HG03039 (cell line): ENCODE results near the gene WDR45.
A peak's percentile ranks its signal among the peaks of the same experiment; 100 is the strongest.

Experiments used
- ATAC-seq: cut with Tn5 transposase; IDR thresholded peaks from one replicate; pipeline ENCODE4 v1.9.1; 2021; ENCODE audit warnings: mild to moderate bottlenecking, moderate library complexity; ENCODE audit not compliant: unreplicated experiment

WDR45 gene

DNA sequence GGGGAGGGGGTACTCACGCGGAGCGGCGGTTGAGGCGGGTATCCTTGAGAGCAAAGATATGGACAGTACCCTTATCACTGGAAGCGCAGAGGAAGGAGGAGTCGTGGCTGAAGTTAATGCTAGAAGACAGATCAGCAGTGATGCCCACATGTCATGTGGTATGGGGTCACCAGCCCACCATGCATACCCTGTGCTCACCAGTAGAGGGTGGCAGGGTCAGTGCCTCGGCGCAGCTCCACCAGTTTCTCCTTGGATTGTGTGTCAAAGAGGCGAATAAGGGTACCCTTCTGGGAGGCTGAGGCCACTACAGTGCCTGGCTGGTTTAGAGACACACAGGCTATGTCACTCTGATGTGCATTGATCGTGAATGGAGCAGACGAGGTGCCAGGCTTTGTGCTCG, 4.3 kb downstream of the WDR45 start:
- ATAC-seq: no peak

DNA sequence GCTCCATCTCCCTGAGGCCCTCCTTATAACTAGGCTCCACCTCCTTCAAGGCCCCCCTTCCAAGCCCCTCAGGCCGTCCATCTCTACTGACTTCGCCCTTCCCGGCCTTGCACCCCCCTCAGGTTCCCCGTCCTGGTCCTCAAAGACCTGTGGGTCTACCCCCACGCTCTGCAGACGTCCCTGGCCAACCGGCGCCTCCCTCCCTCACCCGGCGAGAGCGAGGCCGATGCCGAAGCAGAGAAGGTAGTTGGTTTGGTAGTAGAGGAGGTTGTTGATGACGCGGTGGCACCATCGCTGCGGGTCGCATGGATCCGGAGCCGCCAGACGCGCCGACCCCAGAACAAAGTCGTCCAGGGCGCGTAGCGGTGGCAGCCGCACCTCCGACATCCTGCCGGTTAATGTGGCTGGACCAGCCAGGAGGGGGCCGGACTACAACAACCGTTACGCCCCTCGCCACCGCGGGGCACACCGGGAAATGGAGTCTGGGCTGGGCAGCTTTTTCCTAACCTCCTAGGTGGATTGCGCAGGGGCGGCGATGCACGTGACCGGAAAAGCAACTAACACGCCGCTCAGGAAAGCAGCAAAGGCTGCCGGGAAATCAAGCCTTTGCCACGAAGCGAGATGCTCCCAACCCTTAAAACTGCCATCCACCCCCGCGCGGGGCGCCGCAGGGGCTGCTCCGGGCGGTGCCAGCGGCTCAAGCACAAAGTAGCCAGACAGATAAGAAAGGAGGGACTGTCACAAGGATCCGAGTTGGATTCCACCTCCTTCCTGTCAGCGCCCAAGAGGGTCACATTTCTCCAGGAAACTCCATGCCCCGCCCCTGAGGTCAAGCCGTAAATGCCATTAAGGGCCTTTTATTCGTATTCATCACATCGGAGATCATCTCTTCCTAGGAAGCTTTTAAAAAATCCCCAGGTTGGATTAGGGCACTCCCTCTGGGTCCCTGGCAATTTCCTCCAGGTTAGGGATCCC, 5.8 kb downstream of the WDR45 start, which contains the start of gene PRAF2:
Gene PRAF2 (minus strand): TSS at position 402 of the 975 bp plus-strand sequence. CDS start 15 bp downstream, at position 387.
- ATAC-seq: peak; percentile 74

DNA sequence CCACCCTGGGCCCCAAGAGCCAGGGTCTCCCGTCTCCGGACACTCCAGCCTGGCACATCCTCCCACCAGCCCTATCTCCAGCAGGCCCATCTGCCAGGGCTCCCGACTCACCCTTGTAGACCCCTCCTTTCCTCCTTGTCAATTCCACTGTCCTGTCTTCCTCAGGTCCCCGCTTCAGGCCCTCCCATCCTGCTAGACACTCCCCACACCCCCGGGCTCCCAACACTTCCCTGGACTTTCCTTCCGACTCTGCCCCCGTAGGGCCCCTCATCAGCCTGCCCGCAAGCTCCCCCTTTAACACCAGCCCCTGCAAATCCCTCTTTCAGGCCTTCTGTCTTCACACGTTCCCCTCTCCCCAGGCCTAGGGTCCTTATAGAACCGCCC, 7.0 kb downstream of the WDR45 start:
- no peak for ATAC-seq

DNA sequence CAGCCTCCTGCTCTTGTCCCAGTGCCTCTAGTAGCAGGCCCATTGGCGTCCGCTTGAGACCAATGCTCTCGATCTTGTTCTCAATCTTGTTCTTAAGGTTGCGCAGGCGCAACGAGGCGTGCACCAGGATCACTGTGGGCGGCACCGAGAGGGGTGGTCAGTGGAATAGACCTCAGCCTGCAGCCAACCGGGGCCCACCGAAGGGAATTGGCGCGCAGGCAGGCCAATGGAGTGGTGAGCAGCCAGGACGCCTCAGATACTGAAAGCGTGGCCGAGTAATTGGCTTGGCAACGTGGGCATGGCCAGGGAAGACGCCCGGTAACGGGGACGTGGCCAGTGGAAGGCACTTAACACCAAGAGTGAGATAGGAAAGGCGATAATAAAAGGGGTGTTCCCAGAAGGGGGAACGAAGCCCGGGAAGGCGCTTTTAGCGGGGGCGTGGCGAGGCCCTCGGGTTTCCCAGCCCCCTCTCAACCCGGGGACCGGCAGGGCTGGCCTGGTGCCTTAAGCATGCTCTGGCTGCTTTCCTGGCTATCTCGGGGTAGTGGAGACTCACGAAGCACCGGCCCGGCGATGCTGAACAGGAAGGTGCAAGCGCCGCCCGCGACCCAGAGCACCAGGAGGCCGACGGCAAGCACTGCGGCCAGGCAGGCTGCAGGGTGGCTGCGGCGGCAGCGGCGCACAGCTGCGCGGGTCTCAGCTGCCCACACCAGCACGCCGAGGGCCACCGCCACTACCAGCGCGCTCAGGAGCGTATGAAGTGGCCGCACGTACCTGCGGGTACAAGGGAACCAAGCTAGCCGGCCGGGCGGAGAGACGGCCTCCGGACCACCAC, 7.6 kb downstream of the WDR45 start:
- no peak for ATAC-seq

DNA sequence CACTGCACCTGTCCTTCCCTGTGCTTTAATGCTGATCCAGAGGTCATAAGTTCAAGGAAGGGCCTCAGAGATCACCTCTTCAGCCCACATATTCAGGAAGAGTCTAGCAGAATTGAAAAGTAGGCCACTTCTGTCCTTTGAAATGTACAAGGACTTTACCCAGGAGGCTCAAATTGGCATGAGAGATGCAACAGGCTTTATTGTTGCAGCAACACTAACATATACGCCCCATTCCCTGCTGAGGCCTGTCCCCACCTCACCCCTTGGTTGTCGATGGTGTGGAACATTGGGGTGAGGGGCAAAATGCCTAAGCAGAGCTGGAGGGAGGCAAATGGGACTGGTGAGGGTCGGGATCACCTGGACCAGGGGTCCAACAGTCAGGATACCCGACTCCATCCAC, 8.7 kb downstream of the WDR45 start:
- ATAC-seq: no peak

DNA sequence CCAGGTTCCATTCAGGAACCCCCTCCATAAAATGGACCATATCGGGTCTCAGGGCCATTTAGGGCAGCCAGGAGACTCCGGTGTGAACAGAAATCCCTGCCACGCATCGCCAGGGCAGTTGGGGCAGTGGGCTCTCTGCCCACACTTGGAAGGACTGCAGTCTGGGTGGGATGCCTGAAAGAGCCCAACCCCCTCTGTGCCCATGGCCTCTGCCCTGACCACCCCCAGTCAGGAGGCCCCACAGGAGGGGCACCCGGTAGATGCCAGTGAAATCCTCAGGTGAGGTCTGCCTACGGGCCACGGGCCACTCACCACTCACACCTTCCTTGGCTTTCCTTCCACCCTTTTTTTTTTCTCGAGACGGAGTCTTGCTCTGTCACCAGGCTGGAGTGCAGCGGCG, 10.6 kb downstream of the WDR45 start:
- no peak for ATAC-seq

DNA sequence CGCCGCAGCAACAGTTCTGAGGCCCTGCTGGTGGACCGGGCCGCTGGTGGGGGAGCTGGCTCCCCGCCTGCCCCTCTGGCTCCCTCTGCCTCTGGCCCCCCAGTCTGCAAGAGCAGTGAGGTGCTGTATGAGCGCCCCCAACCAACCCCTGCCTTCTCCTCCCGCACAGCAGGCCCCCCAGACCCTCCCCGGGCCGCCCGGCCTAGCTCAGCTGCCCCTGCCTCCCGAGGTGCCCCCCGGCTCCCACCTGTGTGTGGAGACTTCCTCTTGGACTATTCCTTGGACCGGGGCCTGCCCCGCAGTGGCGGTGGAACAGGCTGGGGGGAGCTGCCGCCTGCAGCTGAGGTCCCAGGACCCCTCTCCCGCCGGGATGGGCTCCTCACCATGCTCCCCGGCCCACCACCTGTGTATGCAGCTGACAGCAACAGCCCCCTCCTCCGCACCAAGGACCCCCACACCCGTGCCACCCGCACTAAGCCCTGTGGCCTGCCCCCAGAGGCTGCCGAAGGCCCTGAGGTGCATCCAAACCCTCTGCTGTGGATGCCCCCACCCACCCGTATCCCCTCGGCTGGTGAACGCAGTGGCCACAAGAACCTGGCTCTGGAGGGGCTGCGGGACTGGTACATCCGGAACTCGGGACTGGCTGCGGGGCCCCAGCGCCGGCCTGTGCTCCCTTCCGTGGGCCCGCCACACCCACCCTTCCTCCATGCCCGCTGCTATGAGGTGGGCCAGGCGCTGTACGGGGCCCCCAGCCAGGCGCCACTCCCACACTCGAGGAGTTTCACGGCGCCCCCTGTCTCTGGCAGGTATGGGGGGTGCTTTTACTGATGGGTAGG, 12.2 kb downstream of the WDR45 start:
- ATAC-seq: no peak

DNA sequence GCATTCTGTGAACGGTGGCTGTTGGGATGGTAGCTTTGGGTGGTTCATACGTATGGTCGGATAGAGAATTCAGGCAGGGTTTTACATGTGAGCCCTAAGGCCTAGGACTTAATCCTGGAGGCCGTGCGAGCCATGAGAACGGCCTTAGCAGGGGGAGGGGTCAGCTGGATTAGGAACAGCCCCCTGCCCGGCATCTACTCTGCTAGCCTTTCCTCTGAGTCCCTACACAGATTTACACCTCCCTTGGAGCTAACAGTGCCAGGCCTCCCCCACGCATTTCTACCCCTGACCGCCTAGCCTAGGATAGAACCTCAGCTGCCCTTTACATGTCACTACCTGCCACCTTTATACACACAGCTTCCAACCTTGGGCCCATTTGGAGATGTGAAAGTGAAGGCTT, 13.0 kb downstream of the WDR45 start:
- ATAC-seq: no peak

DNA sequence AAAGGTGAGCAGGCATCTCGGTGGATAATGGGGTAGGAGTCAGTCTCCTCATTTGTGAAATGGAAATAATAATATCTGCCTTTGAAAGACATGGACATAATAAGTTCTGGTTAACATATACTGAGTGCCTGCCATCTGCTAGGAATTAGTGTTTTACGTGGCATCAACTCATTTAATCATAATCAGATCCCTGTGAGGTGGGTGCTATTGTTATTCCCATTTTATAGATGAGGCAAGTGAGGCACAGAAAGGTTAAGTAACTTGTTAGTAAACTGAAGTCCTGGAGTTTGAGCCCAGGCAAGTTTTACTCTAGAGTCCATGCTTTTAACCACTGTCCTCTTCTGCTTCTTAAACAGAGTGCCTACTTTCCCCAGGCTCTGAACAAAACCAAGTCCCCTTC, 13.4 kb downstream of the WDR45 start:
- ATAC-seq: no peak

DNA sequence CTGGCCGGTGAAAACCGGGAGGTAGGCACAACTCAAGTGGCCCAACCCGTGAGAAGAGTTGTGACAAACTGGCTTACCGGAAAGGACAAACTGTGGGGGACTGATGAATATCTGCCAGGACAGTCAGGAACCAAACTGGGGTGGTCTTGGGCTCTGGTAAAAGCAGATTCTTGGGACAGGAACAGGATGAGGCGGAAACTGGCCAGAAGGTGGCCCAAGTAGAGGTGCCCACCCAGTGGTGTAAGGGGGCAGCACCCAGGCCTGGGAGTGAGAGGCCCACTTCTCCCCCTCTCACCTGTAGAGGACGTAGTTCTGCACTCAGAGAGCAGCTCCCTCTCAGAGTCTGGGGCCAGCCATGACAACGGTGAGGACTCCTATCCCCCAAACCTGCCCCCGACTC, 15.0 kb downstream of the WDR45 start:
- ATAC-seq: no peak

DNA sequence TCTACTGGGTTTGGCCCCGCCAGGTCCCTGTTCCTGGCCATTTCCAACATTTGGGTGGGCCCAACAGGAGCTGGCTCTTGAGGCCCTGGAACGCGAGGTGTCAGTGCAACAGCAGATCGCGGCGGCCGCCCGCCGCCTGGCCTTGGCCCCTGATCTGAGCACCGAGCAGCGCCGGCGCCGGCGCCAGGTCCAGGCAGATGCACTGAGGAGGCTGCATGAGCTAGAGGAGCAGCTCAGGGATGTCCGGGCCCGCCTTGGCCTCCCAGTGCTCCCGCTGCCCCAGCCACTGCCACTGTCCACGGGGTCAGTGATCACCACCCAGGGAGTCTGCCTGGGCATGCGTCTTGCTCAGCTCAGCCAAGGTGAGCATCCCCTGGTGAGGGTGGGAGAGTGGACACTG, 15.4 kb downstream of the WDR45 start:
- no peak for ATAC-seq

DNA sequence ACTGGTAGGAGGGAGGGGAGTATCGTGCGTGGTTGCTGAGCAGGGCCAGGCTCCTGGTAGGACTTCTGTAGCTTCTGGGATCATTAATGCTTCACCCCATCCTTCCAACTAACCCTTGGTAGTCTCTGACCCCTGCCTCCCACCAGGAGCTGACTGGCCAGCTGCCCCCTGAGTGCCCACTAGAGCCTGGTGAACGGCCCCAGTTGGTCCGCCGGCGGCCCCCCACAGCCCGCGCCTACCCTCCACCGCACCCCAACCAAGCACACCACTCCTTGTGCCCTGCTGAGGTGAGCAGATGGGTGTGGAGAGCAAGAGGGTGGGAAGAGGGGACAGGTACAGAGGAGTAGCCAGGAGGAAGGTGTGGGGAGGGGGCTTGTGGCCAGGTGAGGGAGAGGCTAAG, 16.0 kb downstream of the WDR45 start:
- ATAC-seq: no peak

DNA sequence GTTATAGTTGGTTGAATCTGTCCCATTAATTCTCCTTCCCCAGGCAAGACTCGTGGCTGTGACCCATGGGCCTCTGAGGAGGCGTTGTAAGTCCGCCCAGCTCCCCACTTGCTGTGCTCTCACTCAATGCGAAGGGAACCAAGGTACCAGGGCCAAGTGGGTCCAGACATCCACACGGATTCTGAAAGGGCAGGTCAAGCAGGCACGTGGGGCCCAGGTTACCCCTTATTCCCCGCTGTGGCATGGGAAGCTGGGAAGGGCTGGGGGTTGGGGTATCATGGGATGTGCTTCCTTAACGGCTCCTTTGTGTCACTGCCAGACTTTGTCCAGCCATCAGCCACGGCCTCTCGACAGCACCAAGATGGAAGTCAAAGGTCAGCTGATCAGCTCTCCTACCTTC, 17.8 kb downstream of the WDR45 start:
- no peak for ATAC-seq

DNA sequence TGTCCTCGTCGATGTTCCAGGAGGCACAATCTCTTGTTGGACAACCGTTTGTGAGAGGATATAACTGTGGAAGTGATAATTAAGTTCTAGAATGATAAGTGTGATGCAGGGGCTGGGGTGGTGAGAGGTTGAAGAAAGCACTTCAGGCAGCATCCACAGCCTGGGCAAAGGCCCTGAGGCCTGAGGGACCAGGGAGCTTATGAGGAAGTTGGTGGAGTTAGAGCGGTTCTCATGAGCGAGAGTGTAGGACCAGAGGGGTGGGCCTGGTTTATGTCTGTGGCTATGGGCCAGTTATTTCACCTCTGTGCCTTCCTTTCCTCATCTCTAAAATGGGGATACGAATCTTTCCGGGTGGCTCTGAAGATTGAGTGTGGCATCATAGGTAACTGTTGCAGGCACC, 18.2 kb downstream of the WDR45 start:
- no peak for ATAC-seq

DNA sequence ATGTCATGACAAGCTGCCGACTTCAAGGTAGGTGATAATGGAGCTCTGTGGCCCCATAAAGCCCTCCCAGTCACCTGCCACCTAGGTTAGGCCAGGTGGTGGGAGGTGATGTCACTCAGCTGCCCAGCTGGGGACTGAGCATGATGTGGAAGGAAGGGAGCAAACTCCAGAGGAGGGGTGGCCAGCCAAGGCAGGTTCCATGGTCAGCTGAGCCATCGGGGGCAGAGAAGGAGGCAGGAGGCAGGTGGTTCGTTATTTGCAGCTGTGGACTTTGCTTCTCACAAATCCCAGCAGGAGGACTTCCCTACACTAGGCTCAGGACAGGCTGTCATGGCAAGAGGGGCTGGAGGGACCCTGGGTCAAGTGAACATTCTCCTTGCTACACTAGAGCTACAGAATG, 18.8 kb downstream of the WDR45 start:
- no peak for ATAC-seq

DNA sequence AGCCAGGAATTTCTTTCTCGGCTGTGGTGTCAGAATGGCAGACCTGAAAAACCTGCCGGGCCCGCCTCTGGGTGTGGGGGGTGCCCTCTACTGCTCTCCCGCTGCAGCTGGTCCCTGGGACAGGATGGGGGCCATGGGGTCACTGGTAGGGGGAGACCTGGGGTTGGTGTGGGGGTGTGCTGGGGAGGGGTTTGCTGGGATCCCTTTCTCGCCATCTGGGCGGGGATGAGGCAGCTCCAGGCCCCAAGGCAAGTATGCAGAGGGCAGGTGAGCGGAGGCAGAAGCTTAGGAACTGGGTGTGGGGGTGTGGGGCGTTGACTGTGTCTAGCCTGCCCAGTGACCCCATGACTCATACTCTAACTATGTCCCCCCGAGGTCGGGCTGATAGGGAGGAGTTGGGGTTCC, 20.0 kb downstream of the WDR45 start:
- ATAC-seq: no peak

DNA sequence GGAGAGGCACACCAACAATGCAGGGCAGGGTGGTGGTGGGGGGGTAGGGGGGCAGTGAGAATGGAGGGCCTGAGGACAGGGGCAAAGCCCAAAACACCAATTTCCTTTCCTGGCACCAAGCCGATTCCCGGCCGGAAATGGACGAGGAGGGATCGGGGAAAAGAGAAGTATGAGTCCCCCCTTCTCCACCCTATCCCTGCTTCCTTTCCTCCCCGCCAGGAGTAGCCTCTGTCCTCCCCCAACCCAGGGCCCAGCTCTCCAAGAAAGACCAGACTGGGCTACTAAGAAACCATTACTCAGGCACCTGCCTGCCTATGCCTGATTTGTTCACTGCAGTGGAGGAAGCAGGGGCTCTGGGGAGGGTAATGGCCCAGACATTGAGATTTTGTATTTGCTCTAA, 20.5 kb downstream of the WDR45 start:
- no peak for ATAC-seq

DNA sequence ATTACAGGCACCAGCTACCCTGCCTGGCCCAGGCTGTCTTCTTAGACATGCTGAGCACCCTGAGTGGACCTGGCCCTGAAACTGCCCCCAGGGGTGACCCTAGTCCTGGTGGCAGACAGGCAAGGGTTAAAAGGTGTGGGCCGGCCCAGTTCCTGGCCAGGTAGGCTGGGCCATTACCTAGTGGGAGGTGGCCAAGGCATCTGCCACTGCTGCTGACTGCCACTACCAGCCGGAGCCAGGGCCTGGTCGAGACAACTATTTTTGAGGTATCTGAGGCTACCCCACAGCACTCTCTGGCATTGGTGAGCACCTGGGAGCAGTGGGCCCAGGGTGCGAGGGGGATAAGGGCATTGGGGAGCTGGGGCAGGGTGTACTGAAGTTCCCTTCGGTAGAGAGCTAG, 20.9 kb downstream of the WDR45 start, which contains the start of gene CCDC120:
Gene CCDC120 (plus strand): TSS at position 206 of the 400 bp plus-strand sequence. CDS start 3,043 bp downstream, outside the sequence.
- ATAC-seq: no peak

DNA sequence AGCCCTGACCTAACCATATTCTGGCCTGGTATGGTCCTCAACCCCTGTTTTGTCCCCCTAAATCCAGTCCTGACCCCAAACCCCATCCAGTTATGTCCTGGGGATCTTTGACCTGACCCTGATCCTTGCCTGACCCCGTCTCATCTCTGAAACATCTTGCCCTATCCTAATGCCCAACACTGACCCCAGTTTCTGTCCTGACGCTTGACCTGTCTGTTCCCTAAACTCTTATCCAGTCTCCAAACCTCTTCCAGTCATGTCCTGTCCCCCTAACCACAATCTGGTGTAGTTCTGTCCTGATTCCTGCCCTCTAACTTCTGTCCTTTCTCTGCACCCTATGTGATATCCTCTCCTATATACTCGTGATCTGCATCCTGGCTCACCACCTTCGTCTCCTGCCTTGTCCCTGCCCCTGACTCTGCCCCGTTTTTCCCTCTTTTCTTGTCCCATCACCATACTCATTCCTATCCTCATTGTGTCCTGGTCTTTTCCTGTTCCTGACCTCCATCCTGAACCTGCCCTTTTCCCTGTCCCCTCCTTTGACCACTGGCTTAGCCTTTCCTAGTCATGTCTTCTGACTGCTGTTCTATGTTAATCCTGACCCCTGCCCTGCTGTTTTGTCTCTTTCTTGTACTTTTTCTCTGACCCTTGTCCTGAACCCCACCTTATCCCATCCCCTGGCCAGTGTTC, 25.5 kb downstream of the WDR45 start:
- ATAC-seq: no peak
